Hematopoietic multipotent progenitor cell treated with erythropoietin and hydrocortisone succinate and interleukin-3 and kit ligand, for 4 days (in vitro differentiated cells): ENCODE measurements around the gene CD81.
A peak's percentile ranks its signal among the peaks of the same experiment; 100 is the strongest.

Experiments
- DNase-seq: peaks from one replicate; pipeline ENCODE4 v3.0.0-alpha.2; 2015

CD81 gene

DNA sequence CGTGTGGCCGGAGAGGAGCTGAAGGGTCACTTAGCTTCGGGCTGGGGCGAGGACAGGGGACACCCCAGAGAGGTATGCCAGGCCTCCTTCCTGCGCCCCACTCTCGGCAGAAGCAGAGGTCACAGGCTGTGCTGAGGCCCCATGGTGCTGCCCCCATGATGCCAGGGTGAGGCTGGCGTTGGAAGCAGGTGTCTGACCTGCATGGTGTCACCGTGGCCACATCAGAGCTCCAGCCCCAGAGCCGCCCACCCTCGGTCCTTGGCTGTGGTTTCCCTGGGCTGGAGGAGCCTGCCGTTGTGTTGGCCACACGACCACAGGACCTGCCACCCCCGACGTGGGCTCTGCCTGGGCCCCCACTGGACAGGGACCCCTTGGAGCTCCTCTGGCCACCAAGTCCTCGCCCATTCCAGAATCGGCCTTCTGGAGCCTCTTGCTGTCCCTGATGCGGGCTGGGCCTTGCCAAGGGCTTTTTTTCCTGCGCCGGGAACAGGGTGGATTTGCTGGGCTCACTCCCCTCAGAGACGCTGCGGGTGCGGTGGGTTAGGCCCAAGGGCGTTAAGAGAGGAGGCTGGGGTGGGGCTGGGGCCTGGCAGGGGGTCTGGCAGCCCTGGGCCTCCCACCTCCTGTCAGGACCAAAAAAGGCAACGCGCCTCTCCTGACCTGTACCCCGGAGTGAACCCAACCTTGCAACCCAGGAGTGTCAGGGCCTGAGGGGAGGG is 15.3 kb downstream of the CD81 start:
- DNase-seq, result no peak

DNA sequence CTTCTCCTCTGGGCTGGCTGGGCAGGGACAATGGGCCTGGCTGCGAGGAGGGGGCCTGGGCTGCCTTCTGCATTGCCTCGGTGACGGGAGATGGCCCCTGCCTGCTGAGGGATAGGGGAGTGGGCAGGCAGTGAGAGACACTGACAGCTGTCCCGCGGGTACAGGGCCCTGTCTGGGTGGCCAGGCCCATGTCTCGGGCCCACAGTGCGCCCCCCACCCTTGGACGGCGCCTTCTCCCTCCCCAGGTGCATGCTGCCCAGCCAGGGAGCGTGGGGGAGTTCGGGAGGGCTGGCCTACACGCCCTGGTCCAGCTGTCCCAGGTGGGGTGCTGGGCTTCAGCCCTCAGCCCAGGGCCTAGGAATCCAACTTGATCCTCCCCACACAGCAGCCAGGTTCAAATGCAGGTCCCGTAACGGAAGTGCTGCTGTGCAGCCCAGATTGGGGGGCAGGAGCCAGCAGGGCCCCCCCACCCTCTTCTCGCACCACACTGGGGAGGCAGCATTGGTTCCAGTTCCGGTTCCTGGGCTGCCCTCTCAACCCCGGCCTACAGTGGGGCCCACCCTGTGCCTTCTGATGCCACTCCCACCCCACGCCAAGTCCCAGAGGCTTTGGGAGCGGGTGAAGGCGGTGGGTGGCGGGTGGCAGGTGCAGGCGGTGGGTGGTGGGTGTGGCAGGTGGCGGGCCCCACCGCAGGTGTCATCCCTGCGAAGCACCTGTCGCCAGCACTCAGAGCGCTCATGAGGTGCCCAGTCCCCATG is 16.2 kb downstream of the CD81 start:
- DNase-seq, result no peak

DNA sequence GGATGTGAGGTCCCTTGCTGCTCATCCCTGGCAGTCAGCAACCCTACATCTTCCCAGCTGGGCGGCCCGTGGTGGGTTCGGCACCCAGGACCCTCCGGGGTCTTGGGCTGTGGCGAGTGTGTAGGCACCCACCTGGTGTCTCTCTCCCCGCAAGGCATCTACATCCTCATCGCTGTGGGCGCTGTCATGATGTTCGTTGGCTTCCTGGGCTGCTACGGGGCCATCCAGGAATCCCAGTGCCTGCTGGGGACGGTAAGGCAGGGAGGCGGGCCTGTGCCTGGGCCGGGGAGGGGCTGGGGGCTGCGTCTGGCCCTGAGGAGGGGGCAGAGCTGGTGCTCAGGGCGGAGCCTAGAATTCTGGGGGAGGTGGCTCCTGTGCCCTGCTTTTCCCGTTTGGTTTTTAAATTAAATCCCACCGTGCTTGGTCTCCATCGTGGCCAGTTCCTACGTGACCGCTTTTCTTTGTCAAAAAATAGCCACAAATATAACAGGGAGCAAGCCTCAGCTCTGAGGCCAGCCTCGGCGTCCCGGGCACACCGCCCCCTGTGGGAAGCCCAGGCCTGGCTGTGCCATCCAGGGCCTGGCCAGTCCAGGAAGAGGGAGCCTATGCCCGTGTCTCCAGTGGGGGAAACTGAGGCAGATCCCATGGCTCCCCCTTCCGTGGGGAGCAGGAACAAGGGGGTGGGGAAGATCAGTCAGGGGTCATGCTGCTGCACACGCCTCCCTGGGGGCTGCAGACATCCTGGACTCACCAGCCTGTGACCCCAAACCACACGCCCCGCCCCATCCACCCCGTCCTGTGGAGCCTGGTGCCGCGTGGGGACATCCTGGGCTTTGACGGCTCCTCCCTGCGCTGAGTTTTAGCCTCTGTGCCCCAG is 17.1 kb downstream of the CD81 start:
- DNase-seq, result no peak

DNA sequence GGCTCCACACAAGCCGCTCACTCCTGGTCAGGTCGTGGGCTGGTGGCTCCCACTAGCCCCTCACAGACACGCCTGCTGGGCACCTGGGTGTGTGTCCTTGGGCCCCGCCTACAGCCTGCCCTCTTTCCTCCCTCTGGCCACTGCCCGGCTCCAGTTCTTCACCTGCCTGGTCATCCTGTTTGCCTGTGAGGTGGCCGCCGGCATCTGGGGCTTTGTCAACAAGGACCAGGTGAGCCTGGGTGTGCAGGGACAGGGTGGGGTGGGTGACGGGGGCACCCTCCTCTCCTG is 17.7 kb downstream of the CD81 start:
- no peak for DNase-seq

DNA sequence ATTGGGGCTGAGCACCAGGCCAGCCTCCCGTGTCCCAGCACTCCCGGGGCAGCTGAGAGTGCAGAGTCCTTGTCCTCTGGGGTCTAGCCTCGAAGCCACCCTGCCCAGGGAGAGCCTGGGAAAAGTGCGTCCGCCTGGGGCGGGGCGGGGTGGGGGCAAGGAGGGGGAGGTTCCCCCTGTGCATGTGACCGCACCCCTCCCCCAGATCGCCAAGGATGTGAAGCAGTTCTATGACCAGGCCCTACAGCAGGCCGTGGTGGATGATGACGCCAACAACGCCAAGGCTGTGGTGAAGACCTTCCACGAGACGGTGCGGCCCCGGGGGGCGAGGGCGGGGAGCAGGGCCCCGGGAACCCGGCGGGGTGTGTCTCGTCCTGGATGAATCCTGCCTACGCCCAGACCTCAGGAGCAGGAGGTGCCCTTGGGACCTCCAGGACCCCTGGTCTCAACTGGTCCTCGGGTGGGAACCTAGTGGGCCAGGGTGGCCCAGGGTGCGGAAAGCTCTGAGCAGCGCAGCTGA is 18.2 kb downstream of the CD81 start:
- DNase-seq, result no peak

DNA sequence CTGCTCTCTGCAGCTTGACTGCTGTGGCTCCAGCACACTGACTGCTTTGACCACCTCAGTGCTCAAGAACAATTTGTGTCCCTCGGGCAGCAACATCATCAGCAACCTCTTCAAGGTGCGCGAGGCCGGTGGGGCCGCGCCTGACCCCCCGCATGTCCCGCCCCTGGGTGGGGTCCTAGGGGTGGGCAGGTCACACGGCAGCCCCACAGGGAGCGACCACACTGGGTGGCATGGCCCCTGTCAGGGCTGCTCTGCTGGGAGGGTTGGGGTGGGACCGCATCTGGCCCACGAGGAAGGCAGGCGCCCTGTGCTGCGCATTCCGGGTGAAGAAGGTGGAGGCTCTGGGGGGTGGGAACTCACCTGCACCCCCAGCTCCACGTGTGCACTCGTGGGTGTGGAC is 18.7 kb downstream of the CD81 start:
- DNase-seq, result no peak

DNA sequence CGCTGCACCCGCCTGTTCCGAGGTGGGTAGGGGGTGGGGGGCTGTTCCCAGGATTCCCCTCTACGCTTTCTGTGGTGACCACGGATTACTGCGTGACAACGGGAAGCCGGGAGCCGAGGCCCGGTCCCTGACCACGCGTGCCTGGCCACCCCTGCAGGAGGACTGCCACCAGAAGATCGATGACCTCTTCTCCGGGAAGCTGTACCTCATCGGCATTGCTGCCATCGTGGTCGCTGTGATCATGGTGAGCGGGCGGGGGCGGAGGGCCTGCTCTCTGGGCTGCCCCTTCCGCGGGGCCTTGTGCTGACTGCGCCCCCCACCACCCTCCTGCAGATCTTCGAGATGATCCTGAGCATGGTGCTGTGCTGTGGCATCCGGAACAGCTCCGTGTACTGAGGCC is 19.4 kb downstream of the CD81 start:
- no peak for DNase-seq

DNA sequence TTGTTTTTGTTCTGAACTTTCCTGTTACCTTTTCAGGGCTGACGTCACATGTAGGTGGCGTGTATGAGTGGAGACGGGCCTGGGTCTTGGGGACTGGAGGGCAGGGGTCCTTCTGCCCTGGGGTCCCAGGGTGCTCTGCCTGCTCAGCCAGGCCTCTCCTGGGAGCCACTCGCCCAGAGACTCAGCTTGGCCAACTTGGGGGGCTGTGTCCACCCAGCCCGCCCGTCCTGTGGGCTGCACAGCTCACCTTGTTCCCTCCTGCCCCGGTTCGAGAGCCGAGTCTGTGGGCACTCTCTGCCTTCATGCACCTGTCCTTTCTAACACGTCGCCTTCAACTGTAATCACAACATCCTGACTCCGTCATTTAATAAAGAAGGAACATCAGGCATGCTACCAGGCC is 19.9 kb downstream of the CD81 start:
- no peak for DNase-seq

DNA sequence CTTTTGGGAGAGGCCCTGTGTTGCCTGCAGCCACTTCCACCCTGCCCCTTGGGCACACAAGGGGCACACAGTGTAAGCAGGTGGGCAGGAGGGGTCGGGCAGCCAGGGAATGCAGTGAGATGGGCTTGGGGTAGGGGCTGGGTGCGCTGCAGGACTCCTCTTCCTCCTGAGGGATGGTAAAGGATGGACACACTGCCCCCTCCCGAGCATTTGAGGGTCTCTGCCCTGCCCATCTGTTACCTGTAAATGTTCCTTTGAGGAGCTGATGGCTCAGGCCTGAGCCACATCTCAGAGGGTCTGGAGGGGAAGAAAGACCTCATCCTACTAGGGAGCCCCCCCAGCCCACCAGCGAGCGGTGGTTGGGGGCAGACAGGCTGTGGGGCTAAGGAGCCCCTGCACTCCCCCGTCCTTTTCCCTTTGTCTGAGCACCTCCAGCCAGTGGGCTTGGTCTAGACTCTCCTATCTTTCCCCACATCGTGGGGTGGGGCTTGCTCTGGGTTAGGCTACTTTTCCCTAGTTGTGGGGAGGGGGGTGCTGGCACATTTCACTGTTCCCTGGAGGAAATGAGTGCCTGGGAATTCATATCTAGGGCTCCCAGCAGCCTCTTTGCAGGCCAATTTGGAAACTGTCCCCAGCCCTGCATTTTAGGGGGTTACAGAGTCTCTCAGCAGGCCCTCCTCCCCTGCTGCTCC is 21.7 kb downstream of the CD81 start:
- DNase-seq, result no peak

DNA sequence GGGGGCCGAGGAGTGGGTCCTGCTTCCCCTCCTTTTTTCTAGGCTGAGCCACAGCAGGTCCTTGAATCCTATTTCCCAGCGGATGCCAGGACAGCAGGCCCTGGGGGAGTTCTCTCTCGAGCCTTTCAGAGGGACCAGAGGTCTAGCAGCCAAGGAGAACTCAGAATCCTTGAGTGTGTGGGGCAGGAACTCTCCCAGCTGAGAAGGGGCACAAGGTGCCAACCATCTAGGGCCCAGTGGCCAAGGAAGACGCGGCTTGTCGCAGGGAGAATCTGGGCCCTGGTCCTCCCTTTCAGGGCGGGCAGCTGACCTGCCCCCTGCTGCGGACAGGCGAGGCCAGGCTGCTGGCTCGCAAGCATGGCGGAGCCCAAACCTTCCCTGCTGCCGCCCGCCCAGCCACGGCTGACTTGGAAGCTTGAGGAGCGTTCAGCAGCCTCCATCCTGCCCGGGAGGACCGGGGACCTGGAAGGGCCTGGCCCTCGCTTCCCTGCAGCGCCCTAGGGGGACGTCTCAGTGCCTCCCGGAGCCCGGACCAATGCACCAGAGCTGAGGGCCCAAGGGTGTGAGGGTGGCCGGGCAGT is 22.5 kb downstream of the CD81 start:
- peak; percentile 37 for DNase-seq

DNA sequence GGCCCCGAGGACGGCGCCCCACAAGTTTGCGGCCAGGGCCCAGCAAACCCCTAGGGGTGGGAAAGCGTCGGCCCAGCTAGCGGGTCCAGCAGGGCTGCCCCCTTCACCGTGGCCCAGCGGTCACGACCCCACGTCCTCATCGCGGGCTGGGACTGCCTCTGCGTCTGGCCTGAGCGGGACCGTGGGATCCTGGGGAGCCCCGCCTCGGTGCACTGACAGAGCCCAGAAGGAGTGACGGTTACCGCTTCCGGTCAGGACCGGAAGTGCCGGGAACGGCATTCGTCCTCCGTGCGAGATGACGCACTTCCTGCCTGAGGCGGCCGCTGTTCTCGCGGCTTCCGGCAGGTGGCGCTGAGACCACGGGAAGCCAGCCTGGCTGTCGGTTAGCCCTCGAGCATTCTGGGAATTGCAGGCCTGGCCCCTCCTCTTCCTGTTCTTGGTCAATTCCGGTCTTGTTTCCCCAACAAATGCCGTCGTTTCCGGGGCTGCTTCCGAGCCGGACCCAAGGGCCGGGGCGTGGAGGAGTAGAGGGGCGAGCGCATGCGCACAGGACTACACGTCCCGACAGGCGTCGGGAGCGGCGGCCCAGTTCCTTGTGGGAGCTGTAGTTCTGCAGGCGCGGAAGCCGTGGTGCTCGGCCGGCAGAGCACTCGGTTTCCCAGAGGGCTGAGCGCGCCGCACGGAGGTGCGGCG is 23.1 kb downstream of the CD81 start, which contains the start of gene TSSC4:
TSS of gene TSSC4 (plus strand) at position 682 of the 693 bp plus-strand sequence. CDS start 1,884 bp downstream, outside the sequence.
- peak; percentile 100 for DNase-seq

DNA sequence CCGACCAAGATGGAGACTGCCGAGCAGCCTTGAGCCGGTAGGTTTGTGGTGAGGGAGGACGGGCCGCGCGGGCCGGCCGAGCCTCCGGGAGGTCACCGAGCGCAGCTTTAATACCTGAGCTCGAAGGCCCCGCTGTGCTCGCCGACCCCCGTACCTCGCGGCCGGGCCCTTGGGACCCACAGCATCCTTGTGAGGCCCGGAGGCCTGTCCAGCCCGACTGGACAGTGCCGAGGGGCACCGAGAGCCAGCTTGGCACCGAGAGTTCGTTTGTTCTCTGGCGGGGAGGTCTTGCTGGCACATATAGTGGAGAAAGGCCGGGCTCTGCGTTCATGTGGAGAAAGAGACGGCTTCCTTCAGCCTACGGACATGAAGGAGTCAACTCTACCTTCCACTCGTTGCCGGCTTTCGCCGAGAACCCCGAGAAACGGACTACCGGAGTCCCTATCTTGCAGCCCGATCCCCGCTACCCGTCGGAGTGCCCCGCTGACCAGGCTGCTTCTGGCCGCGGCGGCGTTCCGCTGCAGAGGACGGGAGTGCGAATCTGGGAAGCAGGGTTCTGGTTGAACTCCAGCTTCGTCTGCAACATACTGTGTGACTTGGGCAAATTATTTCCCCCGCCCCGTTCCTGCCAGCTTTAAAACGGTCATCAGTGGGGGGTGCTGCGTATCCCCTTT is 23.8 kb downstream of the CD81 start:
- no peak for DNase-seq

DNA sequence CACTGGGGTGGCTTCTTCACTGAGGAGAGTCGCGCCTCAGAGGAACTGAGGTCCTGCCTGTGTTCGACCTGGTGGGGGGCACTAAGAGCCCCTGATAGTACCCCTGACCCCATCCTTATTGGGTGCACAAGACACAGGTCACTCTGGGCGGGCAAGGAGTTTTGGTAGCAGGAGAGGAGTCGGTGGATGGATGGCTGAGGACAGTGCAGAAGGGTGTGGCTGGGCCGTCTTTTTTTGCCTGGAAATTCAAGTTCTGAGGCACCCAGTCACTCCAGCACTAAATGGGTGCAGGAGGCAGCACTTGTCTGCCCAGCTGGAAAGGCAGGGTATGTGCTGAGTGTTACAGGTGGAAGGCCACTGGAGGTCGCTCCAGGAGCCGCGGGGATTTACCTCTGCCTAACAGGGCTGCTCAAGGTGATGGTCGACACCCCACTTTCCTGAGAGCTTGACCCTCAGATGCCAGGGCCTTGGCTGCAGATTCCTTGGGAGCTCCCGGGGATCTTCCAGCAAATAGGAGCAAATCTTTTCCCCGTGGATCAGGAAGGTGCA is 24.4 kb downstream of the CD81 start:
- no peak for DNase-seq

DNA sequence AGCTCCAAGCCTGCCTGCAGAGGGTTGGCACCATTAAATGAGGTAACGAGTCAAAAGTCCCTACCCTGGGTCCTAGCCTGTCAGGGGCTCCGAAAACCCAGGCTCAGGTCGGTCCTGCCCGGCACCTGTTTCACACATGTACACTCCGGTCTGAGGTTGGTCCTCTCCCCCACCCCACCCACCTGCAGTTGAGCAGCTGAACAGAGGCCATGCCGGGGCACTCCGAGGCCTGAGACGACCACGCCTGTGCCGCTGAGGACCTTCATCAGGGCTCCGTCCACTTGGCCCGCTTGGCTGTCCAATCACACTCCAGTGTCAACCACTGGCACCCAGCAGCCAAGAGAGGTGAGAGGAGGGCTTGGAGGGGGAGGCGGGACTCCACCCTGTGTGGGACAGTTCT is 25.0 kb downstream of the CD81 start:
- no peak for DNase-seq

DNA sequence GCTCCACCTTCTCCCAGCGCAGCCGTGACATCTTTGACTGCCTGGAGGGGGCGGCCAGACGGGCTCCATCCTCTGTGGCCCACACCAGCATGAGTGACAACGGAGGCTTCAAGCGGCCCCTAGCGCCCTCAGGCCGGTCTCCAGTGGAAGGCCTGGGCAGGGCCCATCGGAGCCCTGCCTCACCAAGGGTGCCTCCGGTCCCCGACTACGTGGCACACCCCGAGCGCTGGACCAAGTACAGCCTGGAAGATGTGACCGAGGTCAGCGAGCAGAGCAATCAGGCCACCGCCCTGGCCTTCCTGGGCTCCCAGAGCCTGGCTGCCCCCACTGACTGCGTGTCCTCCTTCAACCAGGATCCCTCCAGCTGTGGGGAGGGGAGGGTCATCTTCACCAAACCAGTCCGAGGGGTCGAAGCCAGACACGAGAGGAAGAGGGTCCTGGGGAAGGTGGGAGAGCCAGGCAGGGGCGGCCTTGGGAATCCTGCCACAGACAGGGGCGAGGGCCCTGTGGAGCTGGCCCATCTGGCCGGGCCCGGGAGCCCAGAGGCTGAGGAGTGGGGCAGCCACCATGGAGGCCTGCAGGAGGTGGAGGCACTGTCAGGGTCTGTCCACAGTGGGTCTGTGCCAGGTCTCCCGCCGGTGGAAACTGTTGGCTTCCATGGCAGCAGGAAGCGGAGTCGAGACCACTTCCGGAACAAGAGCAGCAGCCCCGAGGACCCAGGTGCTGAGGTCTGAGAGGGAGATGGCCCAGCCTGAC is 26.0 kb downstream of the CD81 start:
- no peak for DNase-seq

DNA sequence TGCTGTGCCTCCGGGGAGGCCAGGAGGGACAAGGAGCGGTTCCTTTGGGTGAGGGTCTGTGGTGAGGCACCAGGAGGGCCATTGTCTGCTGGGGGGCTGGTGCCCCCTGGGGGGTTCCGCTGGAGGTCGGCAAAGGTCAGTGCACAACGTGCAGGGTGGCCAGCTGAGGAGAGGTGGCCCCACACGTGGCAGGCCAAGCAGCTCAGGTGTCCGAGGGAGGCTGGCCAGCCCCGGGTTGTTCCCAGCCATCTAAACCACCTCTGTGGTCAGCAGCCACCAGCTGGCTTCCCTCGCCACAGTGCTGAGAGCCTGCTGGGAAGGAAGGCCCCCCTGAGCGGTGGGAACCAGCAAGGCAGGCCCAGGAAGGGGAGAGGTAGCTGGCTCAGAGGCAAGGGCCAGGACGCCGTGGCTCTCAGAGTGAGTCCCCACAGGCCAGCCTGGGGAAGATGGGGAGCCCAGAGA is 27.7 kb downstream of the CD81 start:
- DNase-seq, result no peak

DNA sequence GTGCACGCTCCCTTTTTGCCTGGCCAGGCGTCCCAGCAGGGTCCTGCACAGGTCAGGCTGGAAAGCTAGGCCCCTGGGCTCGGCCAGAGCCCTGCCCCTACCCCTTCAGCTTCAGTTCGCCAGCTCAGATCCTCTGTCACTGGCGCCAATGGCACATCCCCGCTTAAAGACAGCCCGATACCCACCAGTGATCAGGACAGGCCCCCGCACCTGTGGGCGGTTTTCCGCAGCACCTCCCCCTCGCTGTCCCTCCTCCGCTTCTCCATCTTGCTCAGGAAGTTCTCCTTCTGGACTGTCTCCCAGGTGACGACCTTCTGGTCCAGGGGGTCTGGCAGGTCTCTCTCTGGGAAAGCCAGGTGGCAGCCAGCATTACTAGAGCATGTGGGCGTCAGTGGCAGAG is 29.3 kb downstream of the CD81 start:
- no peak for DNase-seq

DNA sequence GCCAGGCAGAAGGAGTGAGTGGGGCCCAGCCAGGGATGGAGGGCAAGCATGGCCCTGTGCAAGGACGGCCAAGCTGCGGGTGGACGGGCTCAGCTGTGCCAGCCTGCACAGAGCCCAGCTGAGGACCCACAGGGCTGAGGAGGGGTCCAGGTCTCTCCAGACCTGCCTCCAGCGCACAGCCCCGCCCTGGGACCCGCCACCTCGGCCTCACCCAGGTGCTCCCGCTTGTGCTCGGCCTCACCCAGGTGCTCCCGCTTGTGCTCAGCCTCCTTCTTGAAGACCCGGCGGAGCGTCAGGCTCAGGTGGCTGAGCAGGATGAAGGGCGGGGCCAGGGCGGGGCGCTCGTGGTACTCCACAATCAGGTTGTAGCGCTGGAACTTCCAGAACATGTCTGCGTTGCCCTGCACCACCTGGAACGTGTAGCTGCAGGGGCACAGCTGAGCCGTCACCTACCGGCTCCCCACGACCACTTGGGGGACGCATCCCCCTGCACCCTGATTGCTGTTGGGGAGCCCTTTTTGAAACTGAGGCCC is 29.8 kb downstream of the CD81 start:
- no peak for DNase-seq

DNA sequence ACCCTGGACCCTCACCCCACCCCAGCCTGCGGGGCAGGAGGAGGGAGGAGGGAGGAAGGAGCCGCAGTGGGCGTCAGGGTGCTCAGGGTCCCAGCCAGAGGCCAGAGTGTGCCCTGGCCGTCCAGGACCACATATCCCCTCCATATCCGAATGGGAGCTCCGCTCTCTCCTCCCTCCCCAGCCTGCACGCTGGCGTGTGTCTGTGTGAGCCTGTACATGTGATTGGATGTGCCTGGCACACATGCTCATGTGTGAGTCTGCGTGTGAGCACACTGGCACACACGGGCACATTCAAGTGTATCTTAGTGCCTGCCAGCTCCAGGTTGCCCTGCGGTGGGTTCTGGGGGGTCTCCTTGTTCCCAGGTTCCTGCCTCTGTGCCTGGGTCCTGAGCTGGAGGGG is 31.6 kb downstream of the CD81 start:
- DNase-seq, result no peak

DNA sequence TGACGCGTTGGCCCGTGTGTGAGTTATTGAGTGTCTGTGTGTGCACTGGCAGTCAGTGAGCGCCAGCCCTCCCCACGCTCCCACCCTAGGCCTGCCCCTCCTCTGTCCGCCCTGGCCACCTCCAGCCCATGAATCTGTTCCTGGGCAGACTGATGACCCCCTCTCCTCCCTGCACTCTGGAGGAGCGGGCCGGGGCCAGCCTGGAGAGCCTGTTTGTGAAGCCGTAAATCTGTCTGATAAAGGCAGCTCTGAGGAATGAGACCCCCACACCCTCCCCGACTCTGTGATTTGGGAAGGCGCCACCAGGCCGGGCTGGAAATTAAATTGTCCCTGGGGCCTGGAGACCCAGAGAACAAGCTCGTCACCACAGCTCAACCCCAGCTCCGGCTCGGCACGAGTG is 32.0 kb downstream of the CD81 start:
- DNase-seq, result no peak
